HL-60/S4 (cell line): ENCODE data around the gene POLR2C.
"Not testable (repeated sequence)": the region's sequence is repeated elsewhere in the genome, so short reads cannot be mapped to it uniquely, and the experiment has no call there.

ENCODE experiments used
- in situ Hi-C: fragments of 300-500 bp; cut with MboI; formaldehyde crosslinking; loops from 2 replicates; pipeline ENCODE4 v1.14.3; 2022; ENCODE audit warnings: low sequenced_read_pairs

The POLR2C gene

DNA sequence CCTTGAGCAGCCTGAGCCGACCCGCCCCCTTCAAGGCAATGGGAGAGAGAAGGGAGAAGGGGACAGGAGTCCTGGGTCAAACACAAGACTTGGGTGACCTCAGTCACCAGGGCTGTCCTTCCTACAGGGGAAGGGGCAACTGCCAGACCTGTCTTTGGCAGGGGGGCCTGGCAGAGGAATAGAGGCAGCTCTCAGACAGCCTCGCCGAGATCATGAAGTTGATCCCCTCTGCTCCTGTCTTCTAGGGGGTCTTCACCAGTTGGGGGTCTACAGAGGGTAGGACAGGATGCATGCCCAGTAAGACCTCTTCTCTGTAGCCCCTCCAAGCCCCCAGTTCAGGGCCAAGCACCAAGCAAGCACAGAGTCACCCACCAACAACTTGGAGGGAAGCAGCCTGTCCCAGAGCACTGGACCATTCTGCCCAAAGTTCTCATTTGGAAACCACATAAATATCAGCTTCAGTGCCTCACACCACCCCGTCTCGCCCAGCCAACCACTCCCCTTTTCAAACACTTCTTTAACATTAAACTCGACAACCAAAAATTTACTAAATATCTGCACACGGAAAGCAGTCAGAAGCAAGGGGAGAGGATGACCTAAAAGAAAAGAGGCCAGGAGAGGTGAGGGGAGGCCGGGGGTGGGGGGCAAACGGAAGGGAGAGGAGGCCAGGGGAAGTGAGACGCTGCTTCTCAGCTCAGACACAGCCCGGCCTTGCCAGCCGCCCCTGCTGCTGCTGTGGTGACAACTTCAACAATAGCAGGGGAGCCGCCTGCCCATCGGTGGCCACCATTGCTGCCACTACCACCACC, 16.1 kb downstream of the POLR2C start:
- in situ Hi-C loops: no loop called here

DNA sequence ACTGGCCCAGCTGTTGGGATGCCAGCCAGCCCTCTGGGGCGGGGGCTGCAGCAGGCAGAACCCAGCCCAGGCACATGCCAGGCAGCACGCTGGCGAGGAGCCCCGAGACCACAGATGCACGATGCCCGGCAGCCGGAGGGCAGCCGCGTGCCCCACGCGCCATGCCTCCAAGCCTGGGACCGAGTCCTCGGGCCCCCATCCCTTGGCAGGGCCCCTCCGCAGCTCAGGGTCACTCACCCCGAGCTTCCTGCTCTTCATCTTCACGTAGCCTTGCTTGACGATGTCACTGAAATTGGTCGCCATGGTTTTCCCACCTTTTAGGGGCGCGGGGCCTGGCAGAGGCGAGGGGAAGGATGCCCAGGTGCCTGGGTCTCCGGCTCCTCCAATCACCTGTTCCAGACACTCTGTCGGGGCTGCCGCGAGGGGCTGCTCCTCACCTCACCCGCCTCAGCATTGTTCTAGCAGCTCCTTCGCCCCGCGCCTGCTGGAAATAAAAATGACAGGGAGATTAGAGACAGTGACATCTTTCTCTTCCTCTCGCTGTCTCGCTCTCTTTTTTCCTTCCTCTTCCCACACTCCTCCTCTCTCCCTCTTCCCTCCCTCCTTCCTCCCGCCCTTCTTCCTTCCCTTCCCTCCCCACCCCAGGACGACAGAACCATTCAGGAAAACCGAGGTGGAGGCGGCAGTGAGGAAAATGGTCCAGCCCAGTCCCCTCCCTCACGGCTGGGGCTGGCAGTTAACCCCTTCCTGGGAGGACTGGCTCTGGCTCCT, 16.9 kb downstream of the POLR2C start:
- in situ Hi-C loops: no loop called here

DNA sequence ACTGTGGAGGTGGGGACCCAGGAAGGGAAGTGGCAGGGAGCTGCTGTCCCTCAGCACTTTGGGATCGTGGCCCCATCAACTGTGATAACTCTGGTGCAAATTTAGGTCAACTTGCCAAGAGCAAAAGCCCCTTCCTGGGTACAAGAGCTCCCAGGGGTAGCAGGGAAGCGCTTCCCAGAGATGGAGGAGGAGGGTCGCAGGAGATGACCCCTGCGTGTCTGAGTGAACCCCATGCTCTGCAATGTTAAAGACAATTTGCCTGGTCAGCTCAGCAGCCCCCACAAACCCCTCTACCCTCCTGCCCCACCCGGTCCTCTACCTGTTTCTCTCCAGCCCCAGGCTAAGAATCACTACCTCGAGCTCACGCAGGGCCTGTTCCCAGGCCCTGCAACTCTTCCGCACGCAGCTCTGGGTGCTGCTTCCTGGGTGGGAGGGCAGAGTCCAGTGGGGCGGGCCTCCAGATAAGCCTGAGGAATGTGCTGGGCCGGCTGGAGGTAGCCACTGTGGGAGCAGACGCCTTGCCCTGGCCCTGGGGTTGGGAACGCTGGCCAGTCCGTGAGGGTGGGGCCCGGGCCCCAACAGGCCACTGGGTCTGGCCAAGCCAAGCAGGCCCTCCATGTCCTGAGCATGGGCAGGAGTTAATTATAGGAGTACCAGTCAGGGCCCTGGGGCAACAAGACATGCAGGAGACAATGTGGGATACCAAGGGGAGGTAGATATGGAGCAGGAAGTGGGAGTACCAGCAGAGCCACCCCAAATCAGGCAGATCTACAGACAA, 17.7 kb downstream of the POLR2C start:
- in situ Hi-C loops: no loop called here

DNA sequence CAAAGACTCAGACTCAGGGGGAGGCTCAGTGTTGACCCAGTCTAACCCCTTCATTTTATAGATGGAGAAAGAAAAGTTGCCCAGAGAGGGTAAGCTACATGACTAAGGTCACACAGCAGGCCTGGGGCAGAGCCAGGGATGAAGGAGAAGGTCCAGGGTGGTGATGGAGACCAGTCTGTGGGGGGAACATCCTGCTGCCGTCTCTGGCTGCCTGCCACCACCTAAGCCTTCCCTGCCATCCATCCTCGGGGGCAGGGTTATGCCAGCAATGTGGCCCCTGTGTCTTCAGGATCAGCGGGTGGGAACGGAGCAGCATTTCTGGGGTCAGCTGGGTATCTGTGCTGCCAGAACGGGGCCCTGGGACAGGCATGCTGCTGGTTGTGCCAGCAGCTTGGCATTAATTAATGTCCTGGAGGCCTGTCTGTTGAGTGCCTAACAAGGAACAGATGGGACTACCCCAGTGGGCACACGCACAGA, 18.3 kb downstream of the POLR2C start:
- in situ Hi-C loops: no loop called here

DNA sequence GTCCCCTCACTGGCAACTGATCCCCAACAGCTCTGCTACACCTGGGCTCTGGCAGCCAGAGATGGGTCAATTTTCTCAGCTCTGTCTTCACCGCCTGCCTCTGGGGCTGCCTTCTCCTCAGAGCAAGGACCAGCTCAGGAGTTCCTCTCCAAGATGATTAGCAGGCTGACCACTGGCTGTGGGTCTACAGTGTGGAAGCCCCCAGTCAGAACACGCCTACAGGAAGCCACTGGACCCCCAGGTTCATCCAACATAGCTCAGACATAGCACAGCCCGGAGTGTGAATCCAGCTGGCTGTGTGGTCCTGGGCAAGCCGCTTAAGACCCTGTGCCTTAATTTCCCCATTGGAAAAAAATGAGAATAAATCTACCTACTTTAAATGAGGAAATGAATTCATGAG, 18.9 kb downstream of the POLR2C start:
- in situ Hi-C loops: no loop called here

DNA sequence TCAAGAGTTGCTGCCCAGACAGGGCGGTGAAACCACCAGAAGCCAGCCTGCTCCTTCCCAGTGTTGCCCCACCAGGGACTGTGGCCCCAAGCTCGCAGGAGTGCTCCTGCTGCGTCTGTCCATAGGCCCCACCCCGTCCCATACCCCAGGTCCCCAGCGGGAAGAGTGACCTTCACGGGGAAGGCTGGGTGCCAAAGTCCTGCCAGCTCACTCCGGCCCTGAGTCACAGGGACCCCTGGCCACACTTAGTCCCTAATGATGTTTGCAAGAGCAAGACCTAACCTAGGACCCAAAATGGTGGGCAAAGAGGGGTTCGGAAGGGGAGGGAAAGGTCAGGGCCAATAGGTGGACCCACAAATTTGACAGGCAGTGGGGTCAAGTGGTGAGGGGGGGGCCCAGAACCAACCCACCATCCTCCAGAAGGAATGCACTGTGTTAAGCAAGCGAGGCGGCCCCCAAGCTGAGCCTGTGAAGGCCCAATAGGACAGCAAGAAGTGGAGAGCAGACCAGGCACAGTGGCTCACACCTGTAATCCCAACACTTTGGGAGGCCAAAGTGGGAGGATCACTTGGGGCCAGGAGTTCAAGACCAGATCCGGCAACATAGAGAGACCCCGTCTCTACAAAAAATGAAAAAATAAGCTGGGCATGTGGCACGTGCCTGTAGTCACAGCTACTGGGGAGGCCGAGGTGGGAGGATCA, 20.5 kb downstream of the POLR2C start:
- in situ Hi-C loops: no loop called here

DNA sequence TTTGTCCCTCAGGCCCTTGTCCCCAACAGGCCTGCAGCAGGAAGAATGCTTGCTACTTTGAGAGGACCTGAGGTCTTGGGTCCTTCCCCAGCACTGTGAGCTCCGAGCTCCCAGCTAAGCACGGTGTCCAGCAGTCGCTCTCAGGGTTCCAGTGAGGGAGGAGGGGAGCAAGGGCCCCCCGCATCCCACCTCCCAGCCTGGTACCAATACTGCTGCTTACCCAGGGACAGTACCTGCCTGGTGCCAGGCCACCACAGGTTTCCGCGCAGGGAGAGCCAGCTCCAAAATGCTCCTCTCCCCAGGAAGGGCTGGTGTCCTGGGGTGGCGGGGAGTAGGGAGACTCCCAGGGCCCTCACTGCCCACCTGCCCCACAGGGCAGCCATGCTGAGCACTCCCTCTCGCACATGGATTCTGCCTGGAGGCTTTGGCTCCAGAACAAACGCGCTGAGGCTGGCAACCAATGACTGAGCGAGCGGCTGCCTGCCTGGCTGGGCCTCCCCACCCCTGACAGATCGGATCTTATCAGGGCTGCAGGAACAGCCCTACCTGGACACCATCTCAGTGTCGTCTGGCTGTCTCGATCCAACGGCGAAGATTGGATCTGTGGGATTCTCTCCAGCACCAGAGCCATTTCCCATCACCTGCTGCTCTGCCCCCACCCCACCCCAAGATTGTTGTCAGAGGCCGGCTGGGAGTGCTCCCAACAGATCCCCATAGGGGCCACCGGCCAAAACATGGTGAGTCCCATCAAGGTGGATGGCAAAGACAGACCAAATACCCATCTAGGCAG, 21.4 kb downstream of the POLR2C start:
- in situ Hi-C loops: no loop called here

DNA sequence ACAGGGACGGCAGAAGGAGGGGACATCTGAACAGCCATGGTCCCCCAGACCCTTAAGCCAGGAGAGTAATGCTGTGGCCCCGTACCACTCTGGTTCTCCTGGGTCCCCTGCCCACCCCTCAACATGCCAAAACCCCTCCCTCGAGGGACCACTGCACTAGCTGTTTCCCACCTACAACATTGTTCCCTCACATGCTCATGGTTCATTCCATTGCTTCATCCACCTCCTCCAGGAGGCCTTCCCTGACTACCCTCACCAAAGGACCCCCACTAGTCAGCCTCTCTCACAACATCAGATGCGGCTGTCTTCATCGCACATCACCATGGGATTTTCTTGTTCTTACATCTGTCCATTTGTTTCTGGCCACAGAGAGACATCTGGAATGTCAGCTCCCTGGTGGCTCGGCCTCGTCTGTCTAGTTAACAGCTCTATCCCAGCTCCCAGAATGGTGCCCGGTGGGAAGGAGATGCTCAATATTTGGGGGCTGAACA, 22.1 kb downstream of the POLR2C start:
- in situ Hi-C loops: no loop called here

DNA sequence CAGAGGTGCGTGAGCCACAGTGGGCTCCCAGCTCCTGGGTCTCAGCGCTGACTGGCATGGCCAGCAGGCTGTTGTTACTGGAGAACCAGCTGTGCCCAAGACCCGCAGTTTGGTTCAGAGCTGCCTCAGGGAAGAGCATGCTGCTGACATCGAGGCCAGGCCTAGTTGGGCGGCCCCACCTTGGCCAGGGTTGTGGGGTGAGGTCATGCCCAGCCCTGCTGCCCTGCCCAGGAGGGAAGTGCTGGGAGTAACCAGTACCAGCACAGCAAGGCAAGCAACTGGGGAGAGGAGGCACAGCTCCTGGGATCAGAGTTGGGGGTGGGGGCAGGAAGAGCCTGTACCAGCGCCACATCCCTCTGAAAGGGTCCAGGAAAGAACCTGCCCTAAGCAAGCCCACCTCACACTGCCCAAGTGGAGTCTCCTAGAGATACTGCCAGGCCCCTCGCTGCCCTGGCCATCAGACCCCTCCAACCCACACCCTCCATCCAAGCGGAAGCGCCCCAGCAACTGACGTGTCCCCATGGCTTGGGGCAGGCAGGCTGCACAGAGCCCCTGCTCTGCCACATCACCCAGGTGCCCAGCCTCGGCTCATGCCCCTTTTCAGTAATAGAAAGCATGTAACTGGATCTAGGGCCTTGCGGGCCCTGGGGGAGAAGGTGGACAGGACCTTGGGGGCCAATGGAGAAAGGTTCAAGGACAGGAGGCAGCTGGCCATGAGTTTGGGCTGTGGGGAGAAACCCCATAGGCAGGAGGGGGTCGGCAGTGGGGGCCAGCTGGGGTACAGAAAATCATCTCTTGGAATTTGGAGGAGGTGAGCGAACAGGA, 22.8 kb downstream of the POLR2C start:
- in situ Hi-C loops: no loop called here

DNA sequence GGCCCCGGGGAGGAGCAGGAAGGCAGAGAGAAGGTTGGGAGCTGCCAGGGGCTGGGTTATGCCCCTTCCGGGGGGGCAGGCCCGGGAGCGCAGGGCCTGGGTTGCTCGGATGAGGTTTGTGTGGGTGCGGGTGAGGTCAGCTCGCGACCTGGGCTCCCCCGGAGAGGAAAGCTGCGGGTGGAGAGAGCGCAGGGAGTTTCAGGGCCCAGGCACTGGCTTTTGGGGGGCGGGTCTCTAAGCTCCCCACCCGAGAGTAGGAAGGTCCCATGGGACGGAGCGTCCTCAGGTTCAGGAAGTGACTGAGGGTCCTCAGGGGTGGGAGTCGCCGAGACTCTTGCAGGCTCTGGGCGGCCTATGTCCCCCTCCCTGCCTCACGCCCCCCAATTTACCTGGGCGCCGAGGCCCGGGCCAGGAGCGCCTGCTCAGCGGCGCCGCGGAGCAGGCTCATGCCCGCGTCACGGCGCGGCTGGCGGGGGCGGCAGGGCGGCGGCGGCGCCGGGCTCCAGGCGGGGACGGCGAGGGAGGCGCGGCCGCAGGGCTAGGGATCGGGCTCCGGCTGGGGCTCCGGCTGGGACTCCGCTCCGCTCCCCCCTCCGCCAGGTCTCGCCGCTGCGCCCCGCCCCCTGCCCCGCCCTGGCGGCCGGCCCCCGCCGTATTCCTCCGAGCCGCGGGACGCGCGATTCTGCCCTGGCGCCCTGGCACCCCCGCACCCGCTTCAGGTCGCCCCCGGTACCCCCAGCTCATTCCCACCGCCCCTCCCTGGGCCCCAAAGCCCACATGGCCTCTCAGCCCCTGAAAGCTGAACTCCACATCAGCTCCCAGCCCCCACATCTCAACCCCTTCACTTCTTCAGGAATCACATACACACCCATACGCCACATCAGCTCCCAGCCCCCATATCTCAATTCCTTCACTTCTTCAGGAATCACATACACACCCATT, 23.7 kb downstream of the POLR2C start, which contains the start of gene DOK4:
Gene DOK4 (minus strand): TSS at position 578 of the 942 bp plus-strand sequence. CDS start 6,986 bp downstream, outside the sequence.
- in situ Hi-C loops: no loop called here

DNA sequence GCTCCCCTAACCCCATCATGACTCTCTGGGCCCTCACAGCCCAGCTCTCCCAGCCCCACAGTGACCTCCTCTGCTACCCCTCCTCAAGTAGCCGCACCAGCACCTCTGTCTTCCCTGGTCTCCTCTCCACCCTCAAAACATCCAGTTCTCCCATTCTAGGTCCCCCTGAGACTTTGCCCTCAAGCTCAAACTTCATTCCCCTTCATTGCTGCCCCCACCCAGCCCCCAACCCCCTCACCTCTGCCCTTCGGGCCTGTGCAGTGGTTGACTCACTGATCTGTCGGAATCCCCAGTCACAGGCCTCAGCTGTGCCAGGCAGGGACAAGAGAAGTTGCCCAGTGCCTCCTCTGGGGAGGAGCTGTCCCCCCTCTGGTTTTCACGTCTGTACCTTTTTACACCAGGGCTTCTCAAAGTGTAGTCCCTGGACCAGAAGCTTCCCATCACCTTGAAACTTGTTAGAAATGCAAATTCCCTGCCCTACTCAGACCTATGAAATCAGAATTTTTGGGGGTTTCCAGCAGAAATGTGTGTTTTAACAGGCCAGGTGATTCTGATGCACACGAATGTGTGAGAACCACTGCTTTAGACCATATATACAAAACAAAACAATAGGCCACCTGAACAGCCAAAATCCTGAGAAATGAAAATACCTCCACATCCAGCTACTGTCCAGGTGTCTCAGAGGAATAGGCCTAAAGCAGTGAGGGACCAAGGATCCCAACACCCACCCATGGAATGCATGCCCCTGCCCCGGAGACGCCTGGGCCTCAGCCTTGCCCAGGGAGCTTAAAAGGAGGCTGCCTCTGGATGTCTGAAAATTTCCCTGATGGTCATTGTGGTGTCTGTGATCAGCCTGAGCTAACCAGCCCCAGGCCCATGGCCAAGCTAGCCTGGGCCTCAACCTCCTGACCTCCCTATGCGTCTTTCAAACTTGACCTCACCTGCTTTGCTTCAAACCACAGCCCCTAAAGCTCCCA, 24.7 kb downstream of the POLR2C start:
- in situ Hi-C loops: no loop called here

DNA sequence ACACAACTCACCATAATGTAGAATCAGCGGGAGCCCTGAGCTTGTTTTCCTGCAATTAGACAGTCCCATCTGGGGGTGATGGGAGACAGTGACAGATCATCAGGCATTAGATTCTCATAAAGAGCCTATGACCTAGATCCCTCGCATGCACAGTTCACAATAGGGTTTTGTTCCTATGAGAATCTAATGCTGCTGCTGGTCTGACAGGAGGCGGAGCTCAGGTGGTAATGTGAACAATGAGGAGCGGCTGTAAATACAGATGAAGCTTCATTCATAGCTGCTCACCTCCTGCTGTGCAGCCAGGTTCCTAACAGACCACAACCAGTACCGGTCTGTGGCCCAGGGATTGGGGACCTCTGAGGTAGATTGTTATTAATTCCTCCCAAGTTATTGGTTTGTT, 26.8 kb downstream of the POLR2C start:
- in situ Hi-C loops: no loop called here

DNA sequence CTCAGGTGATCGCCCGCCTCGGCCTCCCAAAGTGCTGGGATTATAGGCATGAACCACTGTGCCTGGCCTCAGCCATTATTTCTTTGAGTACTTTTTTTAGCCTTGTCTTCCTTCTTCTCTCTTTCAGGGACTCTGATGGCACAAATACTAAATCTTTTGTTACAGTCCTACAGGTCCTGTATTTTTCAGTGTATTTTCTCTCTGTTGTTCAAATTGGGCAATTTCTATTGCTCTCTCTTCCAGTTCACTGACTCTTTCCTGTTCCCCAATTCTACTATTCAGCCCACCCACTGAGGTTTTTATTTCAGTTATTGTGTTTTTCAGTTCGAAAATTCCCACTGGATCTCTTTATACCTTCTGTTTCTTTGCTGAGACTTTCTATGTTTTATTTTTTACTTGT, 31.3 kb downstream of the POLR2C start:
- in situ Hi-C loops: no loop called here

DNA sequence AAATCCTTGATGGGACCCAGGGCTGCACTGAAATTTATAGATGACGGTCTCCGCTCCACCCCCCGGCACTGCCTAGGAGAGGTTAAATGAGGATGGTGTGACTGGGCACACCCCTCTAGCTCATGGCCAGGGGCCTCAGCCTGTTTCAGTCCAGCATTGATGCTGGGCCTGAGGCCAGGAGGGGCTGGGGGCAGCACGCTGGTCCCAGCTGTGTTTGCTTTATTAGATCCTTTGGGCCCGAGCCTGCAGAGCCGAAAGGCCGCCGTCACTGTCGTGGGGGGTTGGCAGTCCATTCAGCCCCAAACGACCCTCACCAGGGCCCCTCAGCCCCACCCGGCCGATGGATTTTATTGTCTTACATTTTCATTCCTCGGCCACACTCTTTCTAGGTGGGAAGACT, 34.6 kb downstream of the POLR2C start:
- in situ Hi-C loops: no loop called here

DNA sequence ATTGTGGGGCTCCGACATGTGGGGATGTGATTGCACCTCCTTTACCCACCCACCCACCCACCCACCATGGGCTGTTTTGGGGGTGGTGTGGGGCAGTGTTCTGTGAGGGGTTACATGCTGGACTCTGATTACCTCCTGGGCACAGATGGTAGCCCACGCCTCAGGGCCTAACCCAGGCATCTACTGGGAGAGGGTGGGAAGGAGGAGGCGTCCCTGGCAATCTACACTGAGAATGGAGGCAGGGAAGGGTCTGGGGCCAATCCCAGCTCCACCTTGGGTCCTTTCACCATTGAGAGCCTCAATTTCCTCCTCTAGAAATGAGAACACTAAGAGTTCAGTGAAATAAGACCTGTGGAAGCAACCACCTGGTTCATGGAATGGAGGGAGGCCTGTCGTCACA, 35.6 kb downstream of the POLR2C start:
- in situ Hi-C loops: no loop called here

DNA sequence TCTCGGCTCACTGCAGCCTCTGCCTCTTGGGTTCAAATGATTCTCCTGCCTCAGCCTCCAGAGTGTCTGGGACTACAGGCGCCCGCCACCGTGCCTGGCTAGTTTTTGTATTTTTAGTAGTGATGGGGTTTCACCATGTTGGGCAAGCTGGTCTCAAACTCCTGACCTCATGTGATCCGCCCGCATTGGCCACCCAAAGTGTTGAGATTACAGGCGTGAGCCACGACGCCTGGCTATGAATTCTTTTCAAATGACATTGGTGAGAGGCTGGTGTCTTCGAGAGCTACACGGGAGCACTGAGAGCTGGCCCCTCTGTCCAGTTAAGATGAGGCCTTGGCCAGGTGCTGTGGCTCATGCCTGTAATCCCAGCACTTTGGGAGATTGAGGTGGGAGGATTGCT, 37.5 kb downstream of the POLR2C start:
- in situ Hi-C loops: not testable (repeated sequence)
